ENCODE measurements around the gene C2.

Gene C2

GRCh38 chr6:31946370-31946885 is 18.9 kb downstream of the C2 start:
- no peak for DNase-seq
- H3K4me3 ChIP-seq (ENCODE audit: low read depth, low read length): no peak overlapping the region

GRCh38 chr6:31947070-31947675 is 19.7 kb downstream of the C2 start:
- no peak overlapping the region for H3K27ac ChIP-seq
- peaks cover 14% of the 10 kb centered on the region for H3K36me3 ChIP-seq (replicated peaks)
- H3K27me3 ChIP-seq (replicated peaks): no peaks in the 10 kb centered on the region
- in situ Hi-C loops (cut with HindIII; ENCODE audit: low pct_ligation_motif_present, low sequenced_read_pairs): no loop called here
- no peak overlapping the region for H3K4me3 ChIP-seq (ENCODE audit: low read depth, low read length)
- DNase-seq: no peak
- no peak for TF ChIP-seq CTCF (IDR thresholded peaks at IDR 0.05; ENCODE audit: low read depth, low read length, missing control alignments)

More at GRCh38 chr6:31946370-31946885, 18.9 kb downstream of the C2 start:
- Histone ChIP-seq H3K36me3 (replicated peaks) (peaks cover 7% of the 10 kb centered on the region), H3K27me3 (replicated peaks) (no peaks in the 10 kb centered on the region), H3K27ac (no peak overlapping the region)
- no peak for TF ChIP-seq CTCF (IDR thresholded peaks at IDR 0.05; ENCODE audit: low read depth, low read length, missing control alignments)
- in situ Hi-C loops (cut with HindIII; ENCODE audit: low pct_ligation_motif_present, low sequenced_read_pairs): no loop called here

GRCh38 chr6:31947864-31948263 is 20.3 kb downstream of the C2 start:
- Histone ChIP-seq H3K27ac (no peak overlapping the region), H3K27me3 (replicated peaks) (no peaks in the 10 kb centered on the region), H3K4me3 (ENCODE audit: low read depth, low read length) (no peak overlapping the region), H3K36me3 (replicated peaks) (peaks cover 18% of the 10 kb centered on the region)
- no peak for TF ChIP-seq CTCF (IDR thresholded peaks at IDR 0.05; ENCODE audit: low read depth, low read length, missing control alignments)
- DNase-seq: no peak
- in situ Hi-C loops (cut with HindIII; ENCODE audit: low pct_ligation_motif_present, low sequenced_read_pairs): no loop called here

GRCh38 chr6:31948306-31948705 is 20.8 kb downstream of the C2 start:
- H3K27ac ChIP-seq: no peak overlapping the region
- in situ Hi-C loops (cut with HindIII; ENCODE audit: low pct_ligation_motif_present, low sequenced_read_pairs): no loop called here
- no peaks in the 10 kb centered on the region for H3K27me3 ChIP-seq (replicated peaks)
- TF ChIP-seq CTCF (IDR thresholded peaks at IDR 0.05; ENCODE audit: low read depth, low read length, missing control alignments): no peak
- no peak for DNase-seq
- H3K36me3 ChIP-seq (replicated peaks): peaks cover 22% of the 10 kb centered on the region
- no peak overlapping the region for H3K4me3 ChIP-seq (ENCODE audit: low read depth, low read length)

- no peak for TF ChIP-seq CTCF (IDR thresholded peaks at IDR 0.05; ENCODE audit: low read depth, low read length, missing control alignments)
- in situ Hi-C loops (cut with HindIII; ENCODE audit: low pct_ligation_motif_present, low sequenced_read_pairs): no loop called here
- Histone ChIP-seq H3K4me3 (ENCODE audit: low read depth, low read length) (no peak overlapping the region), H3K27ac (no peak overlapping the region), H3K27me3 (replicated peaks) (no peaks in the 10 kb centered on the region), H3K36me3 (replicated peaks) (peaks cover 28% of the 10 kb centered on the region)
- peak; percentile 30 for DNase-seq
Observed at GRCh38 chr6:31948753-31949413, 21.4 kb downstream of the C2 start.

All from brain microvascular endothelial cell (primary cell).